OCI-LY1 (cell line): ENCODE data around the gene CPT1B.

ENCODE experiments used
- H2AFZ ChIP-seq: fragments of 200-600 bp; sonication (generic), shearing (Covaris generic); 2 replicates; pipeline ENCODE4 v1.6.0; 2014; ENCODE audit warnings: antibody characterized with exemption, mild to moderate bottlenecking, low read length
- H3F3A ChIP-seq: fragments of 200-600 bp; sonication (generic), shearing (Covaris generic); 2 replicates; pipeline ENCODE4 v1.6.0; 2014; ENCODE audit warnings: mild to moderate bottlenecking, antibody characterized with exemption, low read length, moderate library complexity; ENCODE audit not compliant: insufficient read depth
- H3K27ac ChIP-seq: fragments of 200-600 bp; sonication (generic); 2 replicates; pipeline ENCODE4 v1.5.1; 2014; ENCODE audit warnings: low read length, mixed run types, mild to moderate bottlenecking, low read depth; ENCODE audit not compliant: poor library complexity, severe bottlenecking
- H3K27me3 ChIP-seq: fragments of 200-600 bp; sonication (generic); 2 replicates; pipeline ENCODE4 v1.6.0; 2014; ENCODE audit warnings: antibody characterized with exemption, mild to moderate bottlenecking, low read length, moderate library complexity; ENCODE audit not compliant: insufficient read depth
- H3K36me3 ChIP-seq: fragments of 200-600 bp; sonication (generic); 2 replicates; pipeline ENCODE4 v1.6.1; 2014; ENCODE audit warnings: mild to moderate bottlenecking, antibody characterized with exemption, low read length, moderate library complexity, mixed read lengths; ENCODE audit not compliant: insufficient read depth
- H3K4me1 ChIP-seq: fragments of 200-600 bp; sonication (generic); 2 replicates; pipeline ENCODE4 v1.5.1; 2014; ENCODE audit warnings: mild to moderate bottlenecking, low read length, moderate library complexity; ENCODE audit not compliant: insufficient read depth, severe bottlenecking
- H3K4me2 ChIP-seq: fragments of 200-600 bp; sonication (generic), shearing (Covaris generic); 2 replicates; pipeline ENCODE4 v1.6.1; 2014; ENCODE audit warnings: low read length
- H3K4me3 ChIP-seq: fragments of 200-600 bp; sonication (generic); 2 replicates; pipeline ENCODE4 v1.5.1; 2014; ENCODE audit warnings: low read length, low read depth, mild to moderate bottlenecking, mixed read lengths; ENCODE audit not compliant: poor library complexity, severe bottlenecking
- H3K79me2 ChIP-seq: fragments of 200-600 bp; shearing (Covaris generic); 2 replicates; pipeline ENCODE4 v1.6.1; 2016; ENCODE audit warnings: mixed run types, low read length, mixed read lengths; ENCODE audit not compliant: insufficient read depth
- H3K9ac ChIP-seq: fragments of 200-600 bp; sonication (generic), shearing (Covaris generic); 2 replicates; pipeline ENCODE4 v1.6.1; 2014; ENCODE audit warnings: mild to moderate bottlenecking, low read length, mixed read lengths
- H3K9me2 ChIP-seq: fragments of 200-600 bp; sonication (generic), shearing (Covaris generic); 2 replicates; pipeline ENCODE4 v1.6.1; 2014; ENCODE audit warnings: low read depth, mild to moderate bottlenecking, low read length, mixed read lengths
- H3K9me3 ChIP-seq: fragments of 200-600 bp; shearing (Covaris generic); 2 replicates; pipeline ENCODE4 v1.6.1; 2014; ENCODE audit warnings: low read length, mixed read lengths
- H4K20me1 ChIP-seq: fragments of 200-600 bp; sonication (generic), shearing (Covaris generic); 2 replicates; pipeline ENCODE4 v1.6.0; 2016; ENCODE audit warnings: mild to moderate bottlenecking, low read length; ENCODE audit not compliant: insufficient read depth
- EZH2 ChIP-seq: fragments of 200-600 bp; sonication (generic), shearing (Covaris generic); IDR thresholded peaks from 2 replicates; pipeline ENCODE4 v1.8.0; 2017; ENCODE audit warnings: borderline replicate concordance, mixed run types, mild to moderate bottlenecking, antibody characterized with exemption, low read length, moderate library complexity, mixed read lengths
- TF ChIP-seq, protein P1 (sequence below): fragments of 200-600 bp; sonication (generic), shearing (Covaris generic); IDR thresholded peaks from 2 replicates; pipeline ENCODE4 v1.5.1; 2017; ENCODE audit warnings: mild to moderate bottlenecking, antibody characterized with exemption, low read length, moderate library complexity, mixed read lengths

The CPT1B gene

DNA sequence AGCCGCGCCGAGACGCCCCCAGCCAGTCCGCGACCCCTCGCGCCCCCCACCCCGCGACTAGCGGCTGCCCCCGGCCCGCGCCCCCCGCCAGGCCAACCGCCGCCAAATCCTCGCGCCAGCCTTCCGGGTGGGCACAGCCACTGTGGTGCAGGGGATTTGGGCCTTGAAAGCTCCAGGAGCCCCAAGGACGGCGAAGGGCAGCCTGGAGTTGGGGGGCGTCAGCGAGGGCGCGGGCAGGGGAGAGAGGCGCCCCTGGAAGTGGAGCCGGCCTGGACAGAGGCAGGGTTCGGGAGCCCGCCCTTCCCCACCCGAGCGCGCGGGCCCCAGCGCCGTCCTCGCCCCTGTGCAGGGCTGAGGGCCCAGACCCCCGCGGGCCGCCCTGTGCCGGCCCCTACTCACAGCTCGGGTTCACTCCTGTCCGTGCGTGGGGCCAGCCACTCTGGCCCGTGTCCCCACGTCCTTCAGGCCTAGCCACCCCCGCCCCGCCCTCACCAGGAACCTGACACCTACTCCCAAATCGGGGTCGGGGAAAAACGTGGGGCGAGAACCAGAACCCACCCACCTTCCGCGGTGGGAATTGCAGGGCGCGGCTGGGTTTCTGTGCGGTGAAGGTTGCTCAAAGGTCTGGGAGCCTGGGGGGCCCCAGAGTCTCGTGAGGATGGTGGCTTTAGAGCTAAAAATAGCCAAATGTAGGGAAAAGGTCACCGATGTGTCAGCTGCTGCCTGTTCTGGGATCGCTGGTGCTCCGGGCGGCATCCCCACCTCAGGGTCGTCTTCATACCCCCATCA lies at the start of gene CPT1B:
Gene CPT1B (minus strand): TSS at position 441 of the 789 bp plus-strand sequence. CDS start 512 bp downstream, outside the sequence.
- Histone ChIP-seq H3K9me2 (no peaks in the 10 kb centered on the region), H2AFZ (no peak within 1 kb of the TSS), H3K9ac (no peak within 1 kb of the TSS), H3K79me2 (0 out of 2 replicates have a peak, but pooled peaks cover 5% of the 10 kb centered on the region), H3F3A (no peaks in the 10 kb centered on the region), H3K4me2 (no peak within 1 kb of the TSS), H3K9me3 (no peaks in the 10 kb centered on the region), H3K4me3 (no peak within 1 kb of the TSS), H3K27me3 (no peaks in the 10 kb centered on the region), H3K4me1 (peaks cover 10% of the 10 kb centered on the region), H3K27ac (no peak within 1 kb of the TSS), H3K36me3 (peaks cover 71% of the 10 kb centered on the region), H4K20me1 (no peaks in the 10 kb centered on the region)
- TF ChIP-seq EZH2, result no peak
- TF ChIP-seq, protein P1, sequence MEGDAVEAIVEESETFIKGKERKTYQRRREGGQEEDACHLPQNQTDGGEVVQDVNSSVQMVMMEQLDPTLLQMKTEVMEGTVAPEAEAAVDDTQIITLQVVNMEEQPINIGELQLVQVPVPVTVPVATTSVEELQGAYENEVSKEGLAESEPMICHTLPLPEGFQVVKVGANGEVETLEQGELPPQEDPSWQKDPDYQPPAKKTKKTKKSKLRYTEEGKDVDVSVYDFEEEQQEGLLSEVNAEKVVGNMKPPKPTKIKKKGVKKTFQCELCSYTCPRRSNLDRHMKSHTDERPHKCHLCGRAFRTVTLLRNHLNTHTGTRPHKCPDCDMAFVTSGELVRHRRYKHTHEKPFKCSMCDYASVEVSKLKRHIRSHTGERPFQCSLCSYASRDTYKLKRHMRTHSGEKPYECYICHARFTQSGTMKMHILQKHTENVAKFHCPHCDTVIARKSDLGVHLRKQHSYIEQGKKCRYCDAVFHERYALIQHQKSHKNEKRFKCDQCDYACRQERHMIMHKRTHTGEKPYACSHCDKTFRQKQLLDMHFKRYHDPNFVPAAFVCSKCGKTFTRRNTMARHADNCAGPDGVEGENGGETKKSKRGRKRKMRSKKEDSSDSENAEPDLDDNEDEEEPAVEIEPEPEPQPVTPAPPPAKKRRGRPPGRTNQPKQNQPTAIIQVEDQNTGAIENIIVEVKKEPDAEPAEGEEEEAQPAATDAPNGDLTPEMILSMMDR, result no peak

DNA sequence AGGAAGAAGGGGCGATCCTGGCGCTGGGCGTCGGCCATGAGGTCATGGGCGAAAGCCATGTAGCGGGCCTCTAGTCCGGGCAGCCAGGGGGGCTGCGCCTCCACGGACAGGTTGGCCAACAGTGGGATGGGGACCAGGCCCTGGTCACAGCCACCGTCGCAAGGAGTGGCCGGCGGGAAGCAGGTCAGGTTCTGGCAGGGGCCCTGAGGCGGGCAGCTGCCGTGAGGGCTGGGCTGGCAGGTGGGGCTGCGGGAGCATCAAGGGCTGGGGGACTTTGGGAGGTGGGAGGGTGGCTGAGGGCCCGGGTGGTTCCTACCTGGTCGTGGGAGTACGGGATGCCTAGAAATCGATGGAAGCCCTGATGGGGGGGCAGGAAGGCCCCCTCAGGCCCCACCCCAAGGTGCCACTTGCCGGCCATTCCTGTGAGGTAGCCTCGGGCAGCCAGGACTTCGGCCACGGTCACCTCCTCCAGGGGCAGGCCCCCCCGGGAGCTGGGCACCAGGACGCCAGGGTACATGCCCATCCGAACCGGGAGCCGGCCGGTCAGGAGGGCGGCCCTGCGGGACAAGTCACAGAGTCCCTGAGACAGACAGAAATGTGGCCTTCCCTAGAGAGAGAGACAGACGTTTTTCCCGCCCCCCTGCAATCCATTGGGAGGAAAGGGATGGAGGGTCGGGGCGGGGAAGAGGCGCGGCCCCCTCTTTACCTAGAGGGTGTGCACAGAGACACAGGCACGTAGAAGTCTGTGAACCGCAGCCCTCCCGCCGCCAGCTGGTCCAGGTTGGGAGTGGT lies 48.8 kb upstream of the CPT1B start:
- Histone ChIP-seq H3K4me2 (peak overlapping the region; percentile 78), H3K36me3 (no peaks in the 10 kb centered on the region), H3F3A (no peaks in the 10 kb centered on the region), H3K79me2 (no peaks in the 10 kb centered on the region), H3K4me1 (peaks cover 35% of the 10 kb centered on the region), H3K9me3 (no peaks in the 10 kb centered on the region), H3K9me2 (no peaks in the 10 kb centered on the region), H3K9ac (peak overlapping the region; percentile 93), H3K27me3 (no peaks in the 10 kb centered on the region), H3K27ac (no peak overlapping the region), H2AFZ (no peak overlapping the region), H4K20me1 (no peaks in the 10 kb centered on the region), H3K4me3 (peak overlapping the region; percentile 97)
- TF ChIP-seq, protein P1, result no peak
- no peak for TF ChIP-seq EZH2

DNA sequence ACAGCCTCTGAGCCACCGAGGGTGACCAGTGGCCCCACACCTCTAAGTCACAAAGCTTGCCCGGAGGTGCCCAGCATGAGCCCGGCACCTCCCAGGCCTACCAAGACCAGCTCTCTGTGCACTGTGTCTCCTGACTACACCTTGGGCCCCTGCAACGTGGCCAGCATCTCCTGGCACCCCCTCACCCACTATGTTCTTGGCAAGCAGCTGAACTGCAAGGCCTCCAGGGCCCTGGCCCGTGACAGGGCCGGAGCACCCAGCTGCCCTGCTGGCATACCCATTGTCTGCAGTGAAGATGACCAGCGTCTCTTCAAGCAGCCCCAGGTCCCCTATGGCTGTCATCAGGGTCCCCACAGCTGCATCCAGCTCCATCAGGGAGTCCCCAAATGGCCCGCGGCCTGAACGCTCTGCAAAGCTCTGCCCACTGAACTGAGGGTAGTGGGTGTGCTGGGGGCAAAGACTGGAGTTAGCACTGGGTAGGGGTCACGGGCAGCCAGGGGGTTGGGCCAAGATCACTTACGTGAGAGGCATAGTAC lies 48.2 kb upstream of the CPT1B start:
- Histone ChIP-seq H3K79me2 (no peaks in the 10 kb centered on the region), H3K9ac (no peak overlapping the region; the same call in 1 of the 2 replicates), H3K9me2 (no peaks in the 10 kb centered on the region), H3K27ac (no peak overlapping the region), H3K4me3 (no peak overlapping the region), H3F3A (peaks cover 6% of the 10 kb centered on the region; the same call in 1 of the 2 replicates), H4K20me1 (no peaks in the 10 kb centered on the region), H3K4me1 (peaks cover 42% of the 10 kb centered on the region), H2AFZ (no peak overlapping the region), H3K36me3 (no peaks in the 10 kb centered on the region), H3K9me3 (no peaks in the 10 kb centered on the region), H3K4me2 (0 out of 2 replicates have a peak overlapping the region, but pooled peaks have one; percentile 78), H3K27me3 (no peaks in the 10 kb centered on the region)
- TF ChIP-seq, protein P1, result 0 out of 2 replicates have a peak, but pooled peaks have one; percentile 1
- TF ChIP-seq EZH2, result no peak
